ENCODE data around the gene ARHGAP44.

The ARHGAP44 gene

DNA sequence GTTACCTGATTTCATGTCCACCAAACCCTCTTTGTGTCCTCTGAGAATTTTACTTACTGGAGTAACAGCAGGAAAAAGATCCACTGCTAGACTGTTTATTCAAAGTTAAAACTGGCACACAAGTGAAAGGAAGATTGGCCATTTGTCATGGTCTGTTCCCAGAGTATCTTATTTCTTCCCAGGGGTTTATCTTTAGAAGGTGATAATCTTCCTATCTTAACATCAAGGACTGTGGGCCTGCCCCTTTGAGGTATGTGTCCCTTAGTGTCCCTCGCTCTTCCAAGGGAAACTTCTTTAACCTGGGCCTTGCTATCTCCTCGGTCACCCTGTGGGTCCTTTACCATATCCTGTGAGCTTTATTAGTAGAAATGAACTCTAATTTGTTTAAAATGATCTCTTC is 49.7 kb downstream of the ARHGAP44 start:
- H3K4me3 ChIP-seq (replicated peaks; ENCODE audit: low read depth, low read length): no peak overlapping the region
- no peak for DNase-seq (ENCODE audit: low read depth)
- TF ChIP-seq, protein P1, sequence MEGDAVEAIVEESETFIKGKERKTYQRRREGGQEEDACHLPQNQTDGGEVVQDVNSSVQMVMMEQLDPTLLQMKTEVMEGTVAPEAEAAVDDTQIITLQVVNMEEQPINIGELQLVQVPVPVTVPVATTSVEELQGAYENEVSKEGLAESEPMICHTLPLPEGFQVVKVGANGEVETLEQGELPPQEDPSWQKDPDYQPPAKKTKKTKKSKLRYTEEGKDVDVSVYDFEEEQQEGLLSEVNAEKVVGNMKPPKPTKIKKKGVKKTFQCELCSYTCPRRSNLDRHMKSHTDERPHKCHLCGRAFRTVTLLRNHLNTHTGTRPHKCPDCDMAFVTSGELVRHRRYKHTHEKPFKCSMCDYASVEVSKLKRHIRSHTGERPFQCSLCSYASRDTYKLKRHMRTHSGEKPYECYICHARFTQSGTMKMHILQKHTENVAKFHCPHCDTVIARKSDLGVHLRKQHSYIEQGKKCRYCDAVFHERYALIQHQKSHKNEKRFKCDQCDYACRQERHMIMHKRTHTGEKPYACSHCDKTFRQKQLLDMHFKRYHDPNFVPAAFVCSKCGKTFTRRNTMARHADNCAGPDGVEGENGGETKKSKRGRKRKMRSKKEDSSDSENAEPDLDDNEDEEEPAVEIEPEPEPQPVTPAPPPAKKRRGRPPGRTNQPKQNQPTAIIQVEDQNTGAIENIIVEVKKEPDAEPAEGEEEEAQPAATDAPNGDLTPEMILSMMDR (IDR thresholded peaks at IDR 0.05; ENCODE audit: low read length, missing control alignments): no peak

DNA sequence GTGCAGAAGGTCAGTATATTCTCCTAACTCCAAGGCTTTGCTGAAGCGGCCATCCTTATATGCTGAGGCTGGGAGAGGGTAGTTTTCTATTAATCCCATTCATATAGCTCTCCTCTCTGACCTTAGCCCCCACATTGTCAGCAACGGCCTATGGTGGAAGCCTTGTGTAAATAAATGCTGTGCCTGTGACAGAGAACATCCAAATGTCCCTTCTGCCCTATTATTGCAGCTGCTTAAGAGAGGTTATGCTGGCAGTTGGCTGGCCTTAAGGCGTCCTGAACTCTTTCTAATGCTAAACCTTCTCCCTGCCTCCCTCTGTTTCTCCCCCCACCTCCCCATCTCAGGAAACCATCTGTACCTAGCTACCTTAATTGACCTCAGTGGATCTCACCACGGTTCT is 53.6 kb downstream of the ARHGAP44 start:
- DNase-seq (ENCODE audit: low read depth): no peak
- H3K4me3 ChIP-seq (replicated peaks; ENCODE audit: low read depth, low read length): no peak overlapping the region
- TF ChIP-seq, protein P1 (IDR thresholded peaks at IDR 0.05; ENCODE audit: low read length, missing control alignments): no peak

DNA sequence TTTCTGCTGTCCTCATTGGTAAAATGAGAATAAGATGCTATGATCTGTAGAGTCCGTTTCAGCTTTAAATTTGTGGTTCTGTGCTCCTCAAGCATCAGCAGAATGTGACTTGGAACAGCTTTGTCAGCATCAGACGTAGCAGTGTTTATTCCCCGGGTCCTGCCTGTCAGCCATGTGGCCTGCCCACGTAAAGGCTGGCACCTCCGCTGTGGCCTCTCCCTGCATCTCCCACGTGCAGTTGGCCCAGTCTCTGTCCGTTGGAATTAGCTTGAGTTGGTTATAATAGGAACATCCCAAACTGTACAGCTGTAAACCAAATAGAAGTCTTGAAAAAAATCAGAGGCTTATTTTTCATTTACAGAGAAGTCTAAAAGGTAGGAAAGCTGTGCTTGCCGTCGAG is 61.7 kb downstream of the ARHGAP44 start:
- TF ChIP-seq, protein P1 (IDR thresholded peaks at IDR 0.05; ENCODE audit: low read length, missing control alignments): no peak
- DNase-seq (ENCODE audit: low read depth): no peak
- H3K4me3 ChIP-seq (replicated peaks; ENCODE audit: low read depth, low read length): no peak overlapping the region

DNA sequence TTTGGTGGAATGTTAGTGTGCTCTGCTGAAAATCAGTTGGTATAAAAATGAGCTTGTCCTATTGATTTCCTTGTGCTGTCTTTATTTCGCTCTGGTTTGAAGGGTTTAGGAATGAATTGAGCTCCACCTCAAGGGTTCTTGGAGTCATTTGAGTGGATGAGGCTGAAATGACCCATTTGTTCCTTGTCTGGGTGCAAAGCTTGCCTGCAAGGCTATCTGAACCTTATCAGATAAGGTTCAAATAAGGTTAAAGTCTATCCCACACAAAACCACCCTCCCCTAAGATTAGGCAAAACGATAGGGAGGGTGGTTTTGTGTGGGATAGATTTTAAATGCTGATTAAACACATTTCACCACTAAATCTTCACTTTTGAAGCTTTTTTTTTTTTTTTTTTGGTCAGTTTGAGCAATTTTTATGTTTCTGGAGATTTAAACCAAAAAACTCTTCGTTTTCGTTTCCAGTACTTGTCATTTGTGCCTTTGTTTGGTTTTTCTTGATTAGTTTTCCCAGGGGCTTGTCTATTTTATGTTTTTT is 62.7 kb downstream of the ARHGAP44 start:
- TF ChIP-seq, protein P1 (IDR thresholded peaks at IDR 0.05; ENCODE audit: low read length, missing control alignments): no peak
- DNase-seq (ENCODE audit: low read depth): no peak
- no peak overlapping the region for H3K4me3 ChIP-seq (replicated peaks; ENCODE audit: low read depth, low read length)

DNA sequence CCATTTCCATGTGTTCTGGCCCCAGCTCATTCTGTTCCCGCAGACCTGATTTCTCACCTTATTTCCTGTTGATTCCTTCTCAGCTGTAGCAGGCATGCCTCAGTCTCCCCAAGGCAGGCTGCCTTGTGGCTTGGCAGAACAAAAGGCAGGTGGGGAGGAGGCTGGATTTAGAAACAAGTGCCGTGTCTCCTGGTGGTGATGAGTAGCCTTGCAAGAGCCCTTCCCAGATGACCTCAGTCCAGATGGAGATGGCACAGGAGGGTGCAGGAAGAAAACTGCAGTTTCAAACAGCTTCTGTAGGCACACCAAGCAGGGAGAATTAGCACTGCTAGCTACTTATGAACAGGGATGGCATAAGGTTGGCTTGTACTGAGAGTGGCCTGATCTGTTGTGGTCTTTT is 64.6 kb downstream of the ARHGAP44 start:
- TF ChIP-seq, protein P1 (IDR thresholded peaks at IDR 0.05; ENCODE audit: low read length, missing control alignments): no peak
- no peak overlapping the region for H3K4me3 ChIP-seq (replicated peaks; ENCODE audit: low read depth, low read length)
- DNase-seq (ENCODE audit: low read depth): no peak

DNA sequence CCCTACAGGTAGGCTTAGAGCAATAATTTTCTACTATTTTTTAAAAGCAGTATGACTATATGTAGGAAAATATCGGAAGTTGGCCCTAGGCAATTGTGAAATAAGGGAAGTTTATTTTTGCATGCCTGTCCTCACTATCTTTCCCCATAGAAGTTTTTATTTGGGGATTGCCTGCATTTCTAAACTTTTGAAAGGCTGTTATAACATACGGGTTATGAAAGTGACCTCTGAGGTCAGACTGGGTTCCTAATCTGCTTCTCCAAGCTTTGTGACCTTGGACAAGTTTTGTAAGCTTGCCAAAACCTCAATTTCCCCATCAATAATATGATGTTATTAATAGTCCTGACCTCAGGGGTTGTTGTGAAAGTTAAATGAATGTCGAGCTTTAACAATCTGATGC is 67.1 kb downstream of the ARHGAP44 start:
- TF ChIP-seq, protein P1 (IDR thresholded peaks at IDR 0.05; ENCODE audit: low read length, missing control alignments): no peak
- DNase-seq (ENCODE audit: low read depth): peak; percentile 7
- H3K4me3 ChIP-seq (replicated peaks; ENCODE audit: low read depth, low read length): no peak overlapping the region

DNA sequence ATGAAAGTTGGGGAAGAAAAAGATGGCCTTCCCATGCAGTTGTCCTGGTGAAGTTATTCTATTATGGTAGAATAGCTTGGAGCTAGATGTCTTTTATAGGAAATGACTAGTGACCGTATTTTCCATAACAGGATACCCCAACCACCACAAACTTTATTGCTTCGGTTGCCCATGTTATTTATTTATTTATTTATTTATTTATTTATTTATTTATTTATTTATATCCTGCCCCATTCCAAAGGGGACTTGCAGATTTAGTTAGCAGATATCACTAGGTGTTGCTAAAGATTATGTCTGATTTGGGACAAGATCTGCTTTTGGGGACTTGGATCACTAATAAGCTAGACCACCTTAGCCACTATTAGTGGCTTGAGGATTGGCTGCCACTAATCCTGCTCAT is 68.3 kb downstream of the ARHGAP44 start:
- H3K4me3 ChIP-seq (replicated peaks; ENCODE audit: low read depth, low read length): no peak overlapping the region
- no peak for DNase-seq (ENCODE audit: low read depth)
- TF ChIP-seq, protein P1 (IDR thresholded peaks at IDR 0.05; ENCODE audit: low read length, missing control alignments): no peak

Data from fibroblast of pulmonary artery (primary cell).